ENCODE measurements around the gene LRRD1.
"Not testable (repeated sequence)": the region's sequence is repeated elsewhere in the genome, so short reads cannot be mapped to it uniquely, and the experiment has no call there.

The LRRD1 gene

GRCh38 chr7:92178928-92179924 is at the start of gene LRRD1:
LRRD1 (minus strand) TSS chr7:92179142; CDS start chr7:92165202, 13,940 bp downstream.
- Histone ChIP-seq H3K9me3 (ENCODE audit: control insufficient read depth, insufficient read depth, low read length) (no peaks in the 10 kb centered on the region), H3K27ac (ENCODE audit: low read depth, low read length) (no peak within 1 kb of the TSS), H3K36me3 (ENCODE audit: control insufficient read depth, insufficient read depth, low read length) (no peaks in the 10 kb centered on the region), H3K9ac (ENCODE audit: low read depth, low read length) (no peak within 1 kb of the TSS), H3K4me3 (ENCODE audit: low read depth, low read length) (peak within 1 kb of the TSS; percentile 62), H3K4me1 (ENCODE audit: control insufficient read depth, insufficient read depth, low read length) (no peaks in the 10 kb centered on the region), H3K27me3 (ENCODE audit: control insufficient read depth, insufficient read depth, low read length) (0 out of 2 replicates have a peak, but pooled peaks cover 5% of the 10 kb centered on the region)

DNA sequence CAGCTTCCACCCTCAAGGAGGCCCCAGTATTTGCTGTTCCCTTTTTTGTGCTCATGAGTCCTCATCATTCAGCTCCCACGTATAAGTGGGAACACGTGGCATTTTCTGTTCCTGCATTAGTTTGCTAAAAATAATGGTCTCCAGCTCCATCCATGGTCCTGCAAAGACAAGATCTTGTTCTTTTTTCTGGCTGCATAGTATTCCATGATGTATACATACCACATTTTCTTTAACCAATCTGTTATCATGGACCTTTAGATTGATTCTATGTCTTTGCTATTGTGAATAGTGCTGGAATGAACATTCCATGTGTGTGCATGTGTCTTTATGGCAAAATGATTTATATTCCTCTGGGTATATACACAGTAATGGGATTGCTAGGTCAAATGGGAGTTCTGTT is 49.8 kb upstream of the LRRD1 start:
- Histone ChIP-seq H3K4me3 (ENCODE audit: low read depth, low read length) (no peak overlapping the region), H3K9me3 (ENCODE audit: control insufficient read depth, insufficient read depth, low read length) (no peaks in the 10 kb centered on the region), H3K4me1 (ENCODE audit: control insufficient read depth, insufficient read depth, low read length) (no peaks in the 10 kb centered on the region), H3K36me3 (ENCODE audit: control insufficient read depth, insufficient read depth, low read length) (peaks cover 72% of the 10 kb centered on the region), H3K27ac (ENCODE audit: low read depth, low read length) (no peak overlapping the region), H3K9ac (ENCODE audit: low read depth, low read length) (no peak overlapping the region), H3K27me3 (ENCODE audit: control insufficient read depth, insufficient read depth, low read length) (no peaks in the 10 kb centered on the region)

DNA sequence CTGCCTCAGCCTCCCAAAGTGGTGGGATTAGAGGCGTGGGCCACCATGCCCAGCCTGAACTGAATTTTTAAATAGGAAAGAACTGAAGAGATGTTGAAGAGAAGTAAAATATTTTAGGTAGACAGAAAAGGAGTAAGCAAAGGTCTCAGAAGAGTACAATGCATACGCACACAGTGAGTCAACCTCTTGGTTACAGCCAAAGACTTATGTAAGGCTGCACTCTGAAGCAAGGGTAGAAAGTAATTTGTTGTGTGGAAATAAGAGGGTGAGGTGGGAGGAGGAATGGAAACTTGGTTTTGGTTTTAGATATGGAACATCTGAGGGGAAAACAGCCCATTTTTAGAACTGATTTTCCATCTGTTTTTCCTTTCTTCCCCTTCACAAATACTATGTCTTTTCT is 49.2 kb upstream of the LRRD1 start:
- H3K36me3 ChIP-seq (ENCODE audit: control insufficient read depth, insufficient read depth, low read length) = peaks cover 72% of the 10 kb centered on the region
- H3K27ac ChIP-seq (ENCODE audit: low read depth, low read length) = no peak overlapping the region
- H3K27me3 ChIP-seq (ENCODE audit: control insufficient read depth, insufficient read depth, low read length) = no peaks in the 10 kb centered on the region
- H3K9me3 ChIP-seq (ENCODE audit: control insufficient read depth, insufficient read depth, low read length) = no peaks in the 10 kb centered on the region
- no peaks in the 10 kb centered on the region for H3K4me1 ChIP-seq (ENCODE audit: control insufficient read depth, insufficient read depth, low read length)
- no peak overlapping the region for H3K4me3 ChIP-seq (ENCODE audit: low read depth, low read length)
- H3K9ac ChIP-seq (ENCODE audit: low read depth, low read length) = no peak overlapping the region

- Histone ChIP-seq H3K27me3 (ENCODE audit: control insufficient read depth, insufficient read depth, low read length) (no peaks in the 10 kb centered on the region), H3K9me3 (ENCODE audit: control insufficient read depth, insufficient read depth, low read length) (no peaks in the 10 kb centered on the region)
These were observed 48.0 kb upstream of the LRRD1 start for GRCh38 chr7:92226981-92227380.

GRCh38 chr7:92221766-92222165 is 42.8 kb upstream of the LRRD1 start:
- no peaks in the 10 kb centered on the region for H3K4me1 ChIP-seq (ENCODE audit: control insufficient read depth, insufficient read depth, low read length)
- no peak overlapping the region for H3K9ac ChIP-seq (ENCODE audit: low read depth, low read length)
- no peak overlapping the region for H3K4me3 ChIP-seq (ENCODE audit: low read depth, low read length)
- H3K27me3 ChIP-seq (ENCODE audit: control insufficient read depth, insufficient read depth, low read length) = no peaks in the 10 kb centered on the region
- no peak overlapping the region for H3K27ac ChIP-seq (ENCODE audit: low read depth, low read length)
- H3K36me3 ChIP-seq (ENCODE audit: control insufficient read depth, insufficient read depth, low read length) = peaks cover 94% of the 10 kb centered on the region
- no peaks in the 10 kb centered on the region for H3K9me3 ChIP-seq (ENCODE audit: control insufficient read depth, insufficient read depth, low read length)

More at GRCh38 chr7:92226981-92227380, 48.0 kb upstream of the LRRD1 start:
- Histone ChIP-seq H3K9ac (ENCODE audit: low read depth, low read length) (no peak overlapping the region), H3K36me3 (ENCODE audit: control insufficient read depth, insufficient read depth, low read length) (peaks cover 74% of the 10 kb centered on the region), H3K4me1 (ENCODE audit: control insufficient read depth, insufficient read depth, low read length) (no peaks in the 10 kb centered on the region), H3K4me3 (ENCODE audit: low read depth, low read length) (no peak overlapping the region), H3K27ac (ENCODE audit: low read depth, low read length) (no peak overlapping the region)

- Histone ChIP-seq H3K36me3 (ENCODE audit: control insufficient read depth, insufficient read depth, low read length) (peaks cover 39% of the 10 kb centered on the region), H3K4me3 (ENCODE audit: low read depth, low read length) (no peak overlapping the region), H3K4me1 (ENCODE audit: control insufficient read depth, insufficient read depth, low read length) (no peaks in the 10 kb centered on the region), H3K27ac (ENCODE audit: low read depth, low read length) (no peak overlapping the region), H3K27me3 (ENCODE audit: control insufficient read depth, insufficient read depth, low read length) (no peaks in the 10 kb centered on the region), H3K9me3 (ENCODE audit: control insufficient read depth, insufficient read depth, low read length) (no peaks in the 10 kb centered on the region), H3K9ac (ENCODE audit: low read depth, low read length) (no peak overlapping the region)
These were observed 27.7 kb upstream of the LRRD1 start for GRCh38 chr7:92206672-92207071.

DNA sequence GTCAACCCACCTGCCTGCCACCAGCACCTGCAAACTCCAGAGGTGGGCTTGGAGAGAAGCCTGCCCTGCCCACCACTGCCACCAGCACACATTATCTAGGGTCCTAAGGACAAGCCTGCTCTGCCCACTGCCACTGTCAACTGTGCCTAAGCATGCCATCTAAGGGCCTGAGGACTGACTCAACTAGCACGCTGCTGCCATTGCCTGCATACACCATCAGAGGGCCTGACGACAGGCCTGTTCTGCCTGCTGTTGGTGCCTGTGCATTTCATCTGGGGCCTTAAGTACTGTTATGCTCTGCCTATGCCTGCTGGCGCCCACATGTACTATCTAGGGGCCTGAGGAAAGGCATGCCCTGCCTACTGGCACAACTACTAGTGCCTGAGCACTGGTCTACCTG is 27.0 kb upstream of the LRRD1 start:
- Histone ChIP-seq H3K9me3 (ENCODE audit: control insufficient read depth, insufficient read depth, low read length) (no peaks in the 10 kb centered on the region), H3K4me1 (ENCODE audit: control insufficient read depth, insufficient read depth, low read length) (no peaks in the 10 kb centered on the region), H3K36me3 (ENCODE audit: control insufficient read depth, insufficient read depth, low read length) (peaks cover 35% of the 10 kb centered on the region), H3K4me3 (ENCODE audit: low read depth, low read length) (no peak overlapping the region), H3K27ac (ENCODE audit: low read depth, low read length) (no peak overlapping the region), H3K27me3 (ENCODE audit: control insufficient read depth, insufficient read depth, low read length) (no peaks in the 10 kb centered on the region), H3K9ac (ENCODE audit: low read depth, low read length) (no peak overlapping the region)

- no peaks in the 10 kb centered on the region for H3K9me3 ChIP-seq (ENCODE audit: control insufficient read depth, insufficient read depth, low read length)
- peaks cover 45% of the 10 kb centered on the region for H3K36me3 ChIP-seq (ENCODE audit: control insufficient read depth, insufficient read depth, low read length)
- H3K9ac ChIP-seq (ENCODE audit: low read depth, low read length) = no peak overlapping the region
- H3K4me3 ChIP-seq (ENCODE audit: low read depth, low read length) = no peak overlapping the region
- H3K4me1 ChIP-seq (ENCODE audit: control insufficient read depth, insufficient read depth, low read length) = no peaks in the 10 kb centered on the region
- H3K27me3 ChIP-seq (ENCODE audit: control insufficient read depth, insufficient read depth, low read length) = no peaks in the 10 kb centered on the region
- H3K27ac ChIP-seq (ENCODE audit: low read depth, low read length) = no peak overlapping the region
These were observed 21.8 kb upstream of the LRRD1 start for GRCh38 chr7:92200791-92201190.

DNA sequence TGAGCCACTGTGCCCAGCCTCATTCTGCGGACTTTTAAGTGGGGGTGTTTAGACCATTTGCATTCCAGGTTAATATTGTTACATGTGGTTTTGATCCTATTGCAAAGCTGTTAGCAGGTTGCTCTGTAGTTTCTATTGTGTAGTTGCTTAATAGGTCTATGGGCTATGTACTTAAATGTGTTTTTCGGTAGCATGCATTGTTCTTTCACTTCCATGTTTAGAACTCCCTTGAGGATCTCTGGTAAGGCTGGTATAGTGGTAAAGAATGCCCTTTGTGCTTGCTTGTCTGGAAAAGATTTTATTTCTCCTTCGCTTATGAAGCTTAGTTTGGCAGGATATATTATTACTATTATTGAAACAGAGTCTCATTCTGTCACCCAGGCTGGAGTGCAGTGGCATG is 13.4 kb upstream of the LRRD1 start:
- Histone ChIP-seq H3K4me3 (ENCODE audit: low read depth, low read length) (no peak overlapping the region), H3K9me3 (ENCODE audit: control insufficient read depth, insufficient read depth, low read length) (peaks cover 33% of the 10 kb centered on the region), H3K27ac (ENCODE audit: low read depth, low read length) (no peak overlapping the region), H3K9ac (ENCODE audit: low read depth, low read length) (no peak overlapping the region), H3K4me1 (ENCODE audit: control insufficient read depth, insufficient read depth, low read length) (no peaks in the 10 kb centered on the region), H3K36me3 (ENCODE audit: control insufficient read depth, insufficient read depth, low read length) (no peaks in the 10 kb centered on the region), H3K27me3 (ENCODE audit: control insufficient read depth, insufficient read depth, low read length) (no peaks in the 10 kb centered on the region)

GRCh38 chr7:92189246-92189645 is 10.3 kb upstream of the LRRD1 start:
- not testable (repeated sequence) for H3K4me1 ChIP-seq (ENCODE audit: control insufficient read depth, insufficient read depth, low read length); H3K27me3 ChIP-seq (ENCODE audit: control insufficient read depth, insufficient read depth, low read length); H3K9ac ChIP-seq (ENCODE audit: low read depth, low read length); H3K27ac ChIP-seq (ENCODE audit: low read depth, low read length); H3K36me3 ChIP-seq (ENCODE audit: control insufficient read depth, insufficient read depth, low read length); H3K4me3 ChIP-seq (ENCODE audit: low read depth, low read length)
- peaks cover 33% of the 10 kb centered on the region for H3K9me3 ChIP-seq (ENCODE audit: control insufficient read depth, insufficient read depth, low read length)

DNA sequence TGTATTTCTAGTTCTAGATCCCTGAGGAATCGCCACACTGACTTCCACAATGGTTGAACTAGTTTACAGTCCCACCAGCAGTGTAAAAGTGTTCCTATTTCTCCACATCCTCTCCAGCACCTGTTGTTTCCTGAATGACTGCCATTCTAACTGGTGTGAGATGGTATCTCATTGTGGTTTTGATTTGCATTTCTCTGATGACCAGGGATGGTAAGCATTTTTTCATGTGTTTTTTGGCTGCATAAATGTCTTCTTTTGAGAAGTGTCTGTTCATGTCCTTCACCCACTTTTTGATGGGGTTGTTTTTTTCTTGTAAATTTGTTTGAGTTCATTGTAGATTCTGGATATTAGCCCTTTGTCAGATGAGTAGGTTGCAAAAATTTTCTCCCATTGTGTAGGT is 5.4 kb upstream of the LRRD1 start:
- H3K9me3 ChIP-seq (ENCODE audit: control insufficient read depth, insufficient read depth, low read length); H3K27ac ChIP-seq (ENCODE audit: low read depth, low read length); H3K4me3 ChIP-seq (ENCODE audit: low read depth, low read length); H3K9ac ChIP-seq (ENCODE audit: low read depth, low read length); H3K27me3 ChIP-seq (ENCODE audit: control insufficient read depth, insufficient read depth, low read length); H3K4me1 ChIP-seq (ENCODE audit: control insufficient read depth, insufficient read depth, low read length); H3K36me3 ChIP-seq (ENCODE audit: control insufficient read depth, insufficient read depth, low read length): not testable (repeated sequence)
